Neuron (in vitro differentiated cells): ENCODE measurements around the gene ACOT2.
"Not testable (repeated sequence)": the region's sequence is repeated elsewhere in the genome, so short reads cannot be mapped to it uniquely, and the experiment has no call there.

ENCODE experiments used
- H2AFZ ChIP-seq: one replicate; pipeline ENCODE4 v1.6.1; 2013; ENCODE audit warnings: low read depth, mild to moderate bottlenecking, inconsistent platforms, low read length, moderate library complexity
- H3K27me3 ChIP-seq: one replicate; pipeline ENCODE4 v1.6.1; 2013; ENCODE audit warnings: low read length; ENCODE audit not compliant: insufficient read depth
- H3K36me3 ChIP-seq: one replicate; pipeline ENCODE4 v1.6.1; 2013; ENCODE audit warnings: low read length; ENCODE audit not compliant: insufficient read depth
- H3K4me1 ChIP-seq: one replicate; pipeline ENCODE4 v1.6.1; 2013; ENCODE audit warnings: low read length; ENCODE audit not compliant: insufficient read depth
- H3K4me3 ChIP-seq: 2 replicates; pipeline ENCODE4 v1.5.1; 2013; ENCODE audit warnings: mild to moderate bottlenecking, low read length, moderate library complexity
- H3K9me3 ChIP-seq: one replicate; pipeline ENCODE4 v1.6.1; 2013; ENCODE audit warnings: low read length

The ACOT2 gene

DNA sequence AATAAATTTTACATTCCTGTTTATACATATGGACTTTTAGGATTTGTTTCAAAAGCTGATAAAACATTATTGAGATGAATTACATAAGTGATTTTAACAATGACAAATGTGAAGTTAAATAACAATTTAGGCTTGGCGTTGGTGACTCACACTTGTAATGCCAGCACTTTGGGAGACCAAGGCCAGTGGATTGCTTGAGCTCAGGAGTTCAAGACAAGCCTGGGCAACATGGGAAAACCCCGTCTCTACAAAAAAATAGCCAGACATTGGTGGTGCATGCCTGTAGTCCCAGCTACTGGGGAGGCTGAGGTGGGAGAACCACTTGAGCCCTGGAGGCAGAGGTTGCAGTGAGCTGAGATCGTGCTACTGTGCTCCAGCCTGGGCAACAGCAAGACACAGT lies 7.4 kb downstream of the ACOT2 start:
- Histone ChIP-seq H3K4me1 (no peaks in the 10 kb centered on the region), H3K27me3 (no peaks in the 10 kb centered on the region), H3K9me3 (no peaks in the 10 kb centered on the region), H3K36me3 (no peaks in the 10 kb centered on the region), H2AFZ (no peak overlapping the region), H3K4me3 (no peak overlapping the region)

DNA sequence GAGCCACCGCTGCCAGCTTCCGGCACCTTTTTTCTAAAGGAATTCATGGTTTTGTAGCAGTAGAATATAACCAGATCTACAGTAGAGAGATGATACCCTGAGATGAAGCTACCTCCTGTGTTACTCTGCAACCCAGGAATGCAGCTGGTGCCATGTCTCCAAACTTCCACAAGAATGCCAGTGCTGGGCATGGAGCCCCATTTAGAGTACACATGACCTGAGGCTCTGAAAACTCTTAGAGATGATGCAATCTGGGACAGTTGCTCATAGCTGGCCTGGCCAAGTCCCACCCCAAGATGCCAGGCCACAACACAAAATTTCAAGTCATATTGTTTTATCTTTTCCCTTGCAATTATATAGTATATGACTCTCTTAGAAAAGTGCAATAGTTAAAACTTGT lies 8.2 kb downstream of the ACOT2 start:
- not testable (repeated sequence) for H3K27me3 ChIP-seq, H3K36me3 ChIP-seq, H3K9me3 ChIP-seq, H2AFZ ChIP-seq, H3K4me3 ChIP-seq, H3K4me1 ChIP-seq

DNA sequence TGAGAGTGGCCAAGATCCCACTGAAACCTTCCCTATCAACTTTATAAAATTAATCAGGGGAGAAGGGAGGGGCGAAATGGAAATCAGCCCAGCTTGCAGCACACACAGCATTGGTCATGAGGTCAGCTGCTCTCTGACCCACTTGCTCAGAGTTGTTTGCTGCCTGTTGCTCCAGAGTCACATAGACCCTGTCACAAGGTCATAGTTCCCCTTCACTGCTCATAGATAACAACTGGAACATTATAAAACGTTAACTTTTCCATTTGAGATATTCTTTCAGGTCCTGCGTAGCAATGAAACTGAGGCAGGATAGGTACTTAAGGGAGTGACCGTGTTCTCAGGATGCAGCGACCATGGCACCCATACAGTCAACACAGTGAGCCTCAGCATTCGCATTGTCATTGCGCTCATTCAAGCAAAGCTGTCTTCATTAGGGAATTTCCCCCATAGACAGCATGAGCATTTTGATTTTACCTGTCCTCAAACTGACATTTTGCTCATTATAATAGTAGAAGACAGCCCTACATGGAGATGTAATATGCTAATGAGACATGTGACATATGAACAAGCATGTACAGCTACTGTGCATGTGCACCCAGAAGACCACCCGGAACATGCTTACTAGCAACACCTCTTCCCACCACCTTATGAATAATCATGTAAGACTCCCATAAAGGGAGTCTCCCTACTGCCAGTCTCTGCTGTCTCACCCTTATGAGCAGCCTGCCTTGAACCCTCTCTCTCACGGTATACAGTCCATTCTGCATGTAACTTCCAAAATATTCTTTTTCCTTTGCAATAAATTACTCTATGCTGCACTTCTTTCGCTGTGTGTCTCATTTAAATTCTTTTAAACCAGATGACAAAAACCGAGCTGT lies 13.3 kb downstream of the ACOT2 start:
- H3K4me3 ChIP-seq, H3K36me3 ChIP-seq, H3K9me3 ChIP-seq, H2AFZ ChIP-seq, H3K4me1 ChIP-seq, H3K27me3 ChIP-seq: not testable (repeated sequence)

DNA sequence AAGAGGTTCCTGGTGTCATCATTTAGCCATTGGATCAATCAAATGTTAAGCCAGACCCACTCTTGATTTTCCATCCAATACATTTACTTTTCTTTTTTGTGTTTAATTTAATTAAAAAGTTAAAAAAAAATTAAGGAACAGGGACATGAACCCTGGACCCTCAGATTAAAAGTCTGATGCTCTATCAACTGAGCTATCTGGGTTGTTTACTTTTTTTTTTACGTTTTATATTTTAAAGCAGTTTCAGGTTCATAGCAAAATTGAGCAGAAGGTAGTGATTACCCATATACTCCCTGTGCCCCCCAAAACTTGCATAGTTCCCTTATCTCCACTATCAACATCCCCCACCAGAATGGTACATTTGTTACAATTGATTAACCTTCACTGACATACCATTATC lies 19.7 kb downstream of the ACOT2 start:
- H3K36me3 ChIP-seq, result no peaks in the 10 kb centered on the region
- H3K9me3 ChIP-seq, result peaks cover 1% of the 10 kb centered on the region
- H3K4me3 ChIP-seq, result no peak overlapping the region
- no peaks in the 10 kb centered on the region for H3K4me1 ChIP-seq
- no peaks in the 10 kb centered on the region for H3K27me3 ChIP-seq
- no peak overlapping the region for H2AFZ ChIP-seq

DNA sequence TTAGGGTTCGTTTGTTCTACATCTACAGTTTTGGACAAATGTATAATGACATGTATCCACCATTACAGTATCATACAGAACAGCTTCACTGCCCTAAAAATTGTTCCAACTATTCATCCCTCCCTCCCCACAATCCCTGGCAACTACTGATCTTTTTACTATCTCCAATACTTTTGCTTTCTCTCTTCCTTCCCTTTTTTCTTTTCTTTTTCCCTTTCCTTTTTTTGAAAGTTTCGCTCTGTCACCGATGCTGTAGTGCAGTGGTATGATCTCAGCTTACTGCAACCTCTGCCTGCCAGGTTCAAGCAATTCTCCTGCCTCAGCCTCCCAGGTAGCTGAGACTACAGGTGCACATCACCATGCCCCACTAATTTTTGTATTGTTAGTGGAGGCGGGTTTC lies 20.1 kb downstream of the ACOT2 start:
- Histone ChIP-seq H3K4me1 (no peaks in the 10 kb centered on the region), H2AFZ (no peak overlapping the region), H3K27me3 (no peaks in the 10 kb centered on the region), H3K4me3 (no peak overlapping the region), H3K9me3 (peaks cover 1% of the 10 kb centered on the region), H3K36me3 (no peaks in the 10 kb centered on the region)

DNA sequence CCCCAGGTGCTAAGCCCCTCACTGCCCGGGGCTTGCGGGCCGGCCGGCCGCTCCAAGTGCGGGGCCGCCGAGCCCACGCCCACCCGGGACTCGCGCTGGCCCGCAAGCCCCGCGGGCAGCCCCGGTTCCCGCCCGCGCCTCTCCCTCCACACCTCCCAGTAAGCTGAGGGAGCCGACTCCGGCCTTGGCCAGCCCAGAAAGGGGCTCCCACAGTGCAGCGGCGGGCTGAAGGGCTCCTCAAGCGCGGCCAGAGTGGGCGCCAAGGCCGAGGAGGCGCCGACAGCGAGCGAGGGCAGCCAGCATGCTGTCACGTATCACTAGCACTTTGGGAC lies 21.6 kb downstream of the ACOT2 start:
- not testable (repeated sequence) for H3K4me1 ChIP-seq, H3K4me3 ChIP-seq, H2AFZ ChIP-seq, H3K27me3 ChIP-seq, H3K36me3 ChIP-seq, H3K9me3 ChIP-seq

DNA sequence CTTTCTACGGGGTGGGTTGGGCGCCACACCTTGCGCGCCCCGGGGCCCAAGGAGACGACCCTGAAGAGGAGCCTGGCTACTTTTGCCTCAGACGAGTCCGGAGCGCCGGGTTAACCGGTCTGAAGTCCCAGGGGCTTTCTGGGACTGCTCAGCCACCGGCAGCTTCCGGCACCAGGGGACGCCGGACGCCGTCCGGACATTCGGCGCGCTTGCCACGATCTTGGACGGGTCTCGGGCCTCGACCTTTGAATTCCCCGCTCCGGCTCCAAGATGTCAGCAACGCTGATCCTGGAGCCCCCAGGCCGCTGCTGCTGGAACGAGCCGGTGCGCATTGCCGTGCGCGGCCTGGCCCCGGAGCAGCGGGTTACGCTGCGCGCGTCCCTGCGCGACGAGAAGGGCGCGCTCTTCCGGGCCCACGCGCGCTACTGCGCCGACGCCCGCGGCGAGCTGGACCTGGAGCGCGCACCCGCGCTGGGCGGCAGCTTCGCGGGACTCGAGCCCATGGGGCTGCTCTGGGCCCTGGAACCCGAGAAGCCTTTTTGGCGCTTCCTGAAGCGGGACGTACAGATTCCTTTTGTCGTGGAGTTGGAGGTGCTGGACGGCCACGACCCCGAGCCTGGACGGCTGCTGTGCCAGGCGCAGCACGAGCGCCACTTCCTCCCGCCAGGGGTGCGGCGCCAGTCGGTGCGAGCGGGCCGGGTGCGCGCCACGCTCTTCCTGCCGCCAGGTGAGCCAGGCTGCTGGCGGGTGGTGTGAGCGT lies 22.9 kb downstream of the ACOT2 start, which contains the start of gene ACOT4:
TSS of gene ACOT4 (plus strand) at position 184 of the 760 bp plus-strand sequence. CDS start at position 271, 87 bp downstream.
- Histone ChIP-seq H3K9me3 (peaks cover 1% of the 10 kb centered on the region), H3K4me1 (no peaks in the 10 kb centered on the region), H3K4me3 (no peak within 1 kb of the TSS), H3K27me3 (no peaks in the 10 kb centered on the region), H3K36me3 (no peaks in the 10 kb centered on the region), H2AFZ (no peak within 1 kb of the TSS)

DNA sequence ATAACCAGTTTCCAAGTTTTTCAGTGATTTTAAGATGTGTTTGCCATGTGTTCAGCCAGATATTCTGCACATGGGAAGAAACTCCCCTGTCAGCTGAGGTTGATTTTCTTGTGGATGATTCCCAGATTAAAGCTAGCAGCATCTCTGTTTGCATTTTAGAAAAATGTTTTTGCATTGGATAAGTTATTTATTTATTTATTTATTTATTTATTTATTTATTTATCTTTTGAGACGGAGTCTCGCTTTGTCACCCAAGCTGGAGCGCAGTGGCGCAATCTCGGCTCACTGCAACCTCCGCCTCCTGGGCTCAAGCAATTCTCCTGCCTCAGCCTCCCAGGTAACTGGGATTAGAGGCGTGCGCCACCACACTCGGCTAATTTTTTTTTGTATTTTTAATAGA lies 25.5 kb downstream of the ACOT2 start:
- peaks cover 7% of the 10 kb centered on the region for H3K4me1 ChIP-seq
- H3K36me3 ChIP-seq, result no peaks in the 10 kb centered on the region
- H3K27me3 ChIP-seq, result no peaks in the 10 kb centered on the region
- H3K4me3 ChIP-seq, result no peak overlapping the region
- H2AFZ ChIP-seq, result no peak overlapping the region
- H3K9me3 ChIP-seq, result peaks cover 1% of the 10 kb centered on the region

DNA sequence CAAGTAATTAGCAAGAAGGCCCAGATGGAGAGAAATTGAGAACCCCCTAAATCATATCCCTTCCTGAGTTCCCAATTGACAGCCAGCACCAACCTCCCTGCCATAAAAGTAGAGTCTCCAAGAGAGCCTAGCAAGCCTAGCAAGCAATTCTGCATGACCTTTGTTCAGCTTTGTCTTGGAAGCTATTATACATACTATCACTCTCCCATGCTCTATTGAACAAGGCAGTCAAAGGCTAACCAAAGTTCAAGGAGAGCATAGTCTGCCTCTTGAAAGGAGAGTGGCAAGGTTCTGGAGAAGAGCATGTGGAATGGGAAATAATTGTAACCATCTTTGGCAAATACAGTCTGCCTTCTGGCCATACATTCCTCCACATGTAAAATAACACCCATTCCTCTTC lies 30.5 kb downstream of the ACOT2 start:
- peaks cover 14% of the 10 kb centered on the region for H3K4me1 ChIP-seq
- H3K27me3 ChIP-seq, result no peaks in the 10 kb centered on the region
- no peaks in the 10 kb centered on the region for H3K9me3 ChIP-seq
- H2AFZ ChIP-seq, result no peak overlapping the region
- H3K4me3 ChIP-seq, result no peak overlapping the region
- no peaks in the 10 kb centered on the region for H3K36me3 ChIP-seq

DNA sequence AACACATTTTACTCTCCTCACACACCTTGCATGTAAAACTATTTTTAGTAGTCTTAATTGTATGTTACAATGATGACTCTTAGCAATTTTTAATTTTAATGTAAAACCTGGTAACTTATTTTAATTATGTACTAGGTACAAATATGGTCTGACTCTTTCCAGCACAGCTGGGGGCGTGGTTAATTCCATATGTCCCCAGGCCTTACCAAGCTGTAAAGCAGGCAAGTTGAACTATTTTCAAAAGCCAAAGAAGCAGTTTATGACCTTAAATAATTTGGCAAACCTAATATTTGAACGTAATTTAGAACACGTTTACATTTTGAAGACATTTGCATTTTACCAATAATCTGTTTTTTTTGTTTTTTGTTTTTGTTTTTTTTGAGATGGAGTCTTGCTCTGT lies 34.0 kb downstream of the ACOT2 start:
- H2AFZ ChIP-seq, result no peak overlapping the region
- H3K4me3 ChIP-seq, result no peak overlapping the region
- H3K9me3 ChIP-seq, result peaks cover 3% of the 10 kb centered on the region
- H3K4me1 ChIP-seq, result peaks cover 14% of the 10 kb centered on the region
- H3K36me3 ChIP-seq, result no peaks in the 10 kb centered on the region
- H3K27me3 ChIP-seq, result no peaks in the 10 kb centered on the region

DNA sequence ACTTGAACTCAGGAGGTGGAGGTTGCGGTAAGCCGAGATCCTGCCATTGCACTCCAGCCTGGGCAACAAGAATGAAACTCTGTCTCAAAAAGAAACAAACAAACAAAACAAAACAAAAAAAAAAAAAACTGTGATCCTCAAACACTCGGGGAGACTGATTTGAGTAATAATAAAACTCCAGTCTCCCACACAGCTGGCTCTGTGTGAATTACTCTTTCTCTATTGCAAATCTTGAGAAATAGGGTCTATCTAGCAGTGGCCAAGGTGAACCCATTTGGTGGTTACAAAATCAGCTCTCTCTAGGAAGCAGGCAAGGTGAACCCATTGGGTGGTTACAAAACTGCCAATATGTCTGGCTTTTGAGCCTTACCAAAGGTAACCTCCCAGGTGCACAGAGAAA lies 37.3 kb downstream of the ACOT2 start:
- H3K9me3 ChIP-seq, result peaks cover 3% of the 10 kb centered on the region
- H2AFZ ChIP-seq, result no peak overlapping the region
- H3K4me1 ChIP-seq, result peaks cover 16% of the 10 kb centered on the region
- H3K36me3 ChIP-seq, result no peaks in the 10 kb centered on the region
- no peak overlapping the region for H3K4me3 ChIP-seq
- no peaks in the 10 kb centered on the region for H3K27me3 ChIP-seq

DNA sequence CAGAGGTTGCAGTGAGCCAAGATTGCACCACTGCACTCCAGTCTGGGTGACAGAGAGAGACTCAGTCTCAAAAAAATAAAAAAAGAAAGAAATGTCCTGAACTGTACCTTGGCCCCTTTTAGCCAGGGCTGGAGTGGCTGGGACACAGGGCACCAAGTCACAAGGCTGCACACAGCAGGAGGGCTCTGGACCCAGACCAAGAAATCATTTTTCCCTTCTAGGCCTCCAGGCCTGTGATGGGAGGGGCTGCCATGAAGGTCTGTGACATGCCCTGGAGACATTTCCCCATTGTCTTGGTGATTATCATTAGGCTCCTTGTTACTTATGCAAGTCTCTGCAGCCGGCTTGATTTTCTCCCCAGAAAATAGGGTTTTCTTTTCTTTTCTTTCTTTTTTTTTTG lies 38.2 kb downstream of the ACOT2 start:
- H3K27me3 ChIP-seq, result no peaks in the 10 kb centered on the region
- H3K36me3 ChIP-seq, result no peaks in the 10 kb centered on the region
- peaks cover 17% of the 10 kb centered on the region for H3K4me1 ChIP-seq
- no peak overlapping the region for H3K4me3 ChIP-seq
- no peak overlapping the region for H2AFZ ChIP-seq
- H3K9me3 ChIP-seq, result peaks cover 3% of the 10 kb centered on the region

DNA sequence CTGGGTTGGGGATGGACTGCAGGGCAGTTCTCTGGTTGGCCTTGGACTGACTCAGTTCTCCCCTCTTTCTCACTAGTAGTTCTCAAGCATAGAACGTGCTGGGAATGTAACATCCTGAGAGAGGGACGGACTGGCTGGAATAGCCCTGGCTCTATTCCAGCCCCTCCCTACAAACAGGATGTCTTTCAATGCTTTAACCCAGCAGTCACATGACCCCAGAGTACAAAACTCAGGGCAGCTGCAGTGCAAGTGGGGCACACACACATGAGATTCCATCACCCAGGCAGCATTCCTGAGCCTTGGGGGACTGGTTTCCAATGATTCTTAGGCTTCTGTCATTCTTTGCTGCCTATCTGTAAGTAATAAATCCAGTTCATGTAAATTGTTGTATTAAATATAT lies 41.7 kb downstream of the ACOT2 start:
- Histone ChIP-seq H3K4me3 (no peak overlapping the region), H2AFZ (no peak overlapping the region), H3K9me3 (peaks cover 3% of the 10 kb centered on the region), H3K27me3 (peaks cover 3% of the 10 kb centered on the region), H3K36me3 (no peaks in the 10 kb centered on the region), H3K4me1 (peaks cover 14% of the 10 kb centered on the region)
